Skeletal muscle cell (primary cell): ENCODE measurements around the gene SUSD1.

Source experiments
- DNase-seq: peaks from one replicate; pipeline ENCODE4 v3.0.0-alpha.2; 2010; ENCODE audit warnings: low read depth
- H3K4me3 ChIP-seq: 2 replicates; pipeline ENCODE4 v1.5.1; 2011; ENCODE audit warnings: low read depth, mild to moderate bottlenecking, control low read depth, low read length, moderate library complexity

SUSD1 gene

DNA sequence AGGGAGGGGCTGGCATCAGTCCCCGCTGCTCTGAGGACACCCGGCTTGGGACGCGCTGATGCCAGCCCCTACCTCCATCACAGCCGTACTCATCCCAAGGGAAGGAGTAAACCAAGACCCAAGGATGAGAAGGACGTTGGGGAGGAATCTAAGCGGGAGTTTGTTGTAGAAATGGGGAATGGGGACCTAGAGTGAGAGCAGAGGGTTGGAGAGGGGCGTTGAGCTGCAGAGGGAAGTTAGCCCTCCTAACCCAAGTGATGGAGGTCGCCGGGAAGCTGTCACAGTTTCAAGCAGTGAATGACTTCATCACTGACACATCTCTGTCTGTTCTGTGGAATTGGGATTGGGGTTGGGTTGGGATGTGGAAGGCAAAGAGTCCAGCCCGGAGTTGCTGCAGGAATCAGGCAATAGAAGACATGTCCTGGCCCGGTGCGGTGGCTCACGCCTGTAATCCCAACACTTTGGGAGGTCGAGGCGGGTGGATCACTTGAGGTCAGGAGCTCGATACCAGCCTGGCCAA is 759 bp upstream of the SUSD1 start:
- H3K4me3 ChIP-seq = peak overlapping the region; percentile 53

DNA sequence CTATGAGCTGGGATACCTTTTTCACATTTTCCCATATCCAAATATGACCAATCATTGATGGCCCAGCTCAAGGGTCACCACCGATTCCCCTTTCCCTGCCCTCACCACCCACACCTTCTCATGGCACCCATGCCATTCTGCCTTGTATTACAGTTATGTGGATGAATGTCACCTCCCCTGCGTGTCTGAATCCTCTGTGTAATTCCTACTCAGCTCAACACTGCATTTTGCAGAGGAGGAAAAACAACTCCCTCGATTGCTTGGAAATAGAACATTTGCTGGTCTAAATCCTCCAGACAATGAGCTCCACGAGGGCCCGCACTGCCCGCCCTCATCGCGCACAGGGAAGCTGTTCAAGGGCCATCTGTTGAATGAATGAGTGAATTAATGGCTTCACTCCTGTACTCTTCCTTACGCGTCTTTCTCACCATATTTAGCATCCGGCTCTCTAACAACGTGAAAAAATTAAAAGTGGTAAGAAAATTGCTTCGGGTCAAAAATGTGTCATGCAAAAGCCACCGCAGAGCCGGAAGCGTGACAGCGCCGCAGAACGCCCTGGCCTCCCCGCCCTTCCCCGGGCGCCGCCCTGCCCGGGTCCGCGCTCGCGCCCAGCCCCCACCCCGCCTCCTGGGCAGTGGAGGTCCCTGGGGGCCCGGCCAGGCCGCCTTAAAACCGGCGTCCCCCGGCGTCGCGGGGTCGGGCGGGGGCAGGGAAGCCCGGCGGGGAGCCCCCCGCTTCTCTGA is 704 bp downstream of the SUSD1 start:
- DNase-seq = no peak

More for the DNA sequence above, 759 bp upstream of the SUSD1 start:
- no peak for DNase-seq

DNA sequence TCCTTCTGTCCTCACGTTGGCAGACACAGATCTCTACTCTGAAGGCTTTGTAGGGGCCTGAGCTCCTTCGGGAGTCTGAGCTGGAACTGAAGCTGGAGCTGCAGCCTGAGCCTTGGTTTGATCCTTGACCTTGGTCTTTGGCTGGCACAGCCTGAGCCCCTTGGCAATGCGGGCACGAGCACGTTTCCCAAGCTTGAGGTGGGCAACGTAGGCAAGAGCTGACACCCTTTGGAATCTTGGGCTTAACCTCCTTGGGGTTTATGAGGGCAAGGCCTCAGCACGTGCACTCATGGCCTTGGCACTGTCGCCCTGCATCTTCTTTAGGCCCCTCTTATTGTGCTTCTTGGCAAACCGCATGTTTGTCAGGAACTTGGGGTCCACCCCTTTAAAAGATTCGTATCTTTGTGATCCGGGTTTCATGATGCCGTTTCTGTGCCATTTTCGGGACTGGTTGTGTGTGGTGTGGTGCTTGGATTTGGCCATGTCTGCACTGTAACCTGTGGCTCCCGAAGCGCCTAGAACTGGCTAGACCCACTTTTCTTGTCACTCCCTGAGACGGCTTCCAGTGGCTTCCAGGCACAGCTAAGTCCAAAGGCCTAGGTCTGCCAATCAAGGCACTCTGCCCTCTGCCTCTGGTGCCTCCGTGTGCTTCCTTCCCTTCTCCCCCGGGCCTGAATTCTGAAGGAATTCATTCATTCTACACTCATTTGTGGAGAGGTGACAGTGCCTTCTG is 1.4 kb downstream of the SUSD1 start:
- no peak overlapping the region for H3K4me3 ChIP-seq
- no peak for DNase-seq

More for the DNA sequence above, 704 bp downstream of the SUSD1 start:
- H3K4me3 ChIP-seq = peak overlapping the region; percentile 53

DNA sequence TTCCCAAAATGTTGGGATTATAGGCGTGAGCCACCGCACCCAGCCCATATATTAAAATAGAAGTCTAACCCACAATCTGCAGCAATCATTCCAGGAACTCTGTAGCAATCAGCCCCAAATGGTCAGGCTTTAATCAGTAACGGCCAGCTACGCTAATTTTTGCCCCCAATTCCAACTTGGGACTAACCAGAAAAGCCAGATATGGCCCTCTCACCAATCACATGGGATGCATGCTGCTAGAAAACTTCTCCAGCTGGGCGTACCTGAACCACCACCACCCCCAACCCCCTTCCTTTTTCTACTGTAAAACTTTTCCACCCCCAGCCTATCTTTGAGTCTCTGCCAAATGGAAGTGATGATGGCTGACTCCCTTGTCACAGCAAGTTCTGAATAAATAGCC is 4.1 kb downstream of the SUSD1 start:
- no peak for DNase-seq
- H3K4me3 ChIP-seq = no peak overlapping the region

DNA sequence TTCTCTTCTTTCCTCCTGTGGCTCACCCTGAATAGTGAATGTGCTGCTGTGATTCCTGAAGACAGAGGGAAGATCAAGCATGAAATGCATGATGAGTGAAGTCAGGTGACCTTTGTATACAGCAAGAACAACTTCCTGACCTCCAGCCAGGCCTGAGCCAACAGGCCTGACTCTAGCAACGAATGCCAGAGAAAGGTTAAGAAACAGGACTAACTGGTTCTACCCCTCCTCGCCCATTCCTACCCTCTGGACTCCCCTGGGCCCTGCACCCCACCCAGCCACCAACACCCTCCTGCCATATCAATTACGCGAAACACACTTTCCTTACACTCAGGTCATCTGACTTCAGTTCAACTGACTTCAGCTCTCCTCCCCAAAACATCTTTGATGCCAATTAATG is 4.9 kb downstream of the SUSD1 start:
- DNase-seq = no peak

DNA sequence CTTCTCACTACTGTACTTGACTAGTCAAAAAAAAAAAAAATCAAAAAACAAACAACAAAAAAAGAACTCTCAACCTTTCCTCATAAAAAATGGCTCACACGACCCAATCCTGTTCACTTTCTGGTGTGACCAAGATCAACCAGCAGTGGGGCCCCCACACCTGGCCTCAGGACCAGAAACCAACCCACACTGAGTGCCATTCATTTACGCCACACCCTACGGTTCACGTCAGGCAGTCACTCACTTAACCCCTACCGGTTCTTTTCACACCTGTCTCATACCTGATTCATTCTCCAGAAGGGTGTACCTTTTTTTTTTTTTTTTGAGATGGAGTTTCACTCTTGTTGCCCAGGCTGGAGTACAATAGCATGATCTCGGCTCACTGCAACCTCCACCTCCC is 5.7 kb downstream of the SUSD1 start:
- no peak for DNase-seq
- no peak overlapping the region for H3K4me3 ChIP-seq

More for the DNA sequence above, 4.9 kb downstream of the SUSD1 start:
- no peak overlapping the region for H3K4me3 ChIP-seq

DNA sequence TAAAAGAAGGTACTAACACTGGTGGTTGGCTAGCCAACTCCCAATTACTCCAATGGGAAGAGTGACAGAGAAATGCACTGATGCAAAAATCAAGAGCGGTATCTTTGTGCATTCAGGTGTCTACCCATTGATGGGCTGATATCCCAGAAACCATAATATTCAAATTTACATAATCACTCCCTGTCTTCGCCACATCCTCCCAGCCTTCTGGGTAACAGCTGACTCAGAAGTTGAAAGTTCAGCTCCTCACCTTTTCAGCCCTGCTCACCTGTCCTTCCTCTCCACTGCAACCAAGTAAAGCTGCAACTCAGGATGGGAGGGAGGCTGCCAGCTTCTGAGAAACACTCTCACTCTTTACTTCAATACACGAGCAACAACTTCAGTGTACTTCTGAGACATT is 6.9 kb downstream of the SUSD1 start:
- DNase-seq = no peak
- no peak overlapping the region for H3K4me3 ChIP-seq

DNA sequence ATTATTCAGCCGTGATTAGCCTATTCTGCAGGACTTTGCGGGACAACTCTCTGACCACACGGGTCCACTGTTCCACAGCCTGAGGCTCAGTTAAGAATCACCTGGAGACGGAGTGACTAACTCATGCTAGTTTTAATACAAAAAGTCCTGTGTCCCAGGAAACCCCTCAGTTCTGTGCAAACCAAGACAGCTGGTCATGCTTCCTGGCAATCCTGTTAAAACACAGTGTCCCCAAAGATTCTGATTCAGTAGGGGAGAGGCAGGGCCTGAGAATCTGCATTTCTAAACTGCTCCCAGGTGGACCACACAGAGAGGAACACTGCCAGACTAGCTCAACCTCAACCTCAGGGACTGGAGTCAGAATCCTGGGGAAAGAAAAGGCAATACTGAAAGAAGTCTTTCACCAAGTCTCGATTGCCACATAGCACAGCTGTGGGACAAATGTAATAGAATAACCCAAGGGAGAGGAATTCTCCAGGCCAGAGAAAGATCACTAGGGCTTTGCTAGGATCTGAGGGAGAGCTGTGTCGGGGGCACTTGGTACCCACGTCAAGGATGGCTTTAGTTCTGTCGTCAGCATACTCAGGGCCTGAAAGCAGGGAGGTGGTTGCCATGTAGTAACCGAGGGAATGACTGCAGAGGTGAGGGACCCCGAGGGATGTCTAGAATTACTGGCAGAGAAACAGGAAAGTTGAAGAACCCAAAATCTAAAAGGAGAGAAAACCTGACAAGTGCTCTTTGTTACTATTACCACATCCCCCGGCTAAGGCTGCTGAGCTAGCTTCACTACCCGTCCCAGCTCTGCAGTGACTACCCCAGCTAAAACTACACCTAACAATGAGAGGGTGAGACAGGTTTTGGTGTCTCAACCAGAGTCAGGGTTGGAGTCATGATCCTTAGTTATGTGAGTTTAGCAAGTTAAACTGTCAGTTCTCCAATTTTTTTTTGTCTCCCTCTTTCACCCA is 8.6 kb downstream of the SUSD1 start:
- peak; percentile 44 for DNase-seq
- no peak overlapping the region for H3K4me3 ChIP-seq

DNA sequence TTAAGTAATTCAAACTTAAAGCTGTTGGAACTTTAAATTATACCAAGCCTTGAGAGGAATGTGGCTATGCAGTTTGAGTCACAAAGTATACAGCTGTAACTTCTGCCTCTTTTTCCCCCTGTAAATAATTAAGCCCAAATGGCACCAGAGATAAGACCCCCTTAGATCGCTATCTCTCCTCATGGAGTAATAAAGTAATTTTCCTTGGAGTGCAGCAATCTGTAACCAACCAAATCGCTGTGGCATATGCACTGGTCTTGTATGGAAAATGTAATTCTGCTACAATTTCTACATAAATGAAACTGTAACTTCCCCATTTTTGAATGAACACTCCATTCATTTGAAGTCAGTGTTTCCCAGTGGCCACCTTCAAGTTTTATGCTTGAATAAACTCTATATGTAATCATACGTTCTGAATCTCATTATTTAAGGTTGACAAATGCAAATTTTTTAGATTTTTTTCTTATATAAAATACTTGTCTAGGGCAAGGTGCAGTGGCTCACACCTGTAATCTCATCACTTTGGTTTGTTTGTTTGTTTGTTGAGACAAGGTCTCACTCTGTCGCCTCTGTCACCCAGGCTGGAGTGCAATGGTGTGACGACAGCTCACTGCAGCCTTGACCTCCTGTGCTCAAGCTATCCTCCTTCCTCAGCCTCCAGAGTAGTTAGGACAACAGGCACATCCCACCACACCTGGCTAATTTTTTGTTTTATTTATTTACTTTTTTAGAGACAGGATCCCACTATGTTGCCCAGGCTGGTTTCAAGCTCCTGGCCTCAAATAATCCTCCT is 12.3 kb downstream of the SUSD1 start:
- no peak overlapping the region for H3K4me3 ChIP-seq
- no peak for DNase-seq

DNA sequence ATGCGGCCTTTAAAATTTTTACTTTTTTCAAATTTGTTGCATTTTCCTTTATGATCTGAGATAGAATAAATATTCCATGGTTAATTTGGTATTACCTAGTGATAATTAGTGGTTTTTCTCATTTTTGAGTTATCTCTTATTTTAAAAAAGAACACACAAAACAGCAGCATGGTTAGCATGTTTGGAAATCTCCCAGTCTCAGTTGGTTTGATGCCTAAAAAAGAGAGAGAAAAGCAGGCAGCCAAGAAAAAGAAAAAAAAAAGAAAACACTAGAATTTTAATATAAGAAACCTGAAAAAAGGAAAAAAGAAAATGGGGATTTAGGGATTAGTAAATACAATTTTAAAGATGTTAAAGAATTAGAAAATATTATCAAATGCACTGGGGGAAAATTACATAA is 15.3 kb downstream of the SUSD1 start:
- H3K4me3 ChIP-seq = no peak overlapping the region
- DNase-seq = no peak

DNA sequence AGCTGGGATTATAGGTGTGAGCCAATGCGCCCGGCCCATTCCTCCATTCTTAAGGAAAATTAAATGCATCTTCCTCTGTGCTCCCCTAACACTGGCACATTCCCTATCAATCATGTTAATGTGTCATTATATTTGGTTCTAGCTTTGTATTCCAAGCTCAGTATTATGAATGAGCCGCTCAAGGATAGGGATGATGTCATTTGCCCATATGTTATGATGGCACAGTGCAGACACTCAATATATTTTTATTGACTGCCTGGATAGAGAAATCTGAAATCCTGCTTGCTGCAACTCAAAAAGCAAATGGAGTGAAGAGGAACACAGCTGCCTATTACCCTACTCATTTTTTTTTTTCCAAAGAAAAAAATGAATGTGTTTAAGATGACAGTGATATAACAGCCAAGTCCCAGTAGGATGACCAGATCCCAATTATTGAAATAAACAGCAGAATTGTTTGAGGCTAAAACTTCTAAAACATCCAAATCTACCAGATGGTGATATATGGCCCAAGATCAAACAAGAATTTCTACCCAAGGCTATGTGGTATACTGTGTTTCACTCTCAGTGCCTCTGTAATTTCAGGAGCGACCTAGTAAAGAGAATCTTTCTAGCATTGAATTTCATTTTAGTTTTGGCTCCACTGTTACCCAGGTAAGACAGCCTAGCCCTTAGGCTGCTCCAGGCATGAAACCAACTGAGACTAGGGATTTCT is 16.3 kb downstream of the SUSD1 start:
- no peak overlapping the region for H3K4me3 ChIP-seq
- no peak for DNase-seq

DNA sequence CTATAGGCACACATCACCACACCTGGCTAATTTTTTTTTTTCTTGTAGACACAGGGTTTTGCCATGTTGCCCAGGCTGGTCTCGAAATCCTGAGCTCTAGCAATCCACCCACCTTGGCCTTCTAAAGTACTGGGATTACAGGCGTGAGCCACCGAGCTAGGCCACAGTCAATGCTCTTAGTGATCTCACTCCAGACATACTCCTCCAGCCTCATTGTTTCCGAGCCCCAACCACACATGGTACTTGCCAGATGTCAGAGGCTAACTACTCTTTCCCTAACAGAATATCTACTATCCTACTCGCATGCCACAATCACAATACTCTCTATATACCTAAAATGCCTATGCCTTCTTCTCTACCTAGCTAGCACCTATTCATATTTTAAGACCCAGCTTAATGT is 17.1 kb downstream of the SUSD1 start:
- no peak overlapping the region for H3K4me3 ChIP-seq
- no peak for DNase-seq

DNA sequence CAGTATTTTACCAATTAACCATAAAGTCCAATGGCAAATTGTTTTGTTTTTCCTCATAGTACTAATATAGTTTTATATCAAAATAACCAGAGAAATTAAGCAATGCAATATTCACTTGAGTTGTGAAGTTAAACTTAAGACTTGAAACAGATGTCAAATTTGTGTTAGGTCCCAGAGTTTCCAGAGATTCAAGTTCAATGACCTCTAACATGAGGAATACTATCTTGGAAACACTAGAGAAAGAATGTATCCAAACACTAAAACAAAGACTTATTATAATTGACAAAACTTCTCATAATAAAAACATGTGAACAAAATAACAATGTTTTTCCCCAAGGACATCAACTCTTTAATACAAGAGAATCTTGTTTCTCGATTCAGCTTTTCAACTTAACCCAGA is 18.0 kb downstream of the SUSD1 start:
- H3K4me3 ChIP-seq = no peak overlapping the region
- no peak for DNase-seq

DNA sequence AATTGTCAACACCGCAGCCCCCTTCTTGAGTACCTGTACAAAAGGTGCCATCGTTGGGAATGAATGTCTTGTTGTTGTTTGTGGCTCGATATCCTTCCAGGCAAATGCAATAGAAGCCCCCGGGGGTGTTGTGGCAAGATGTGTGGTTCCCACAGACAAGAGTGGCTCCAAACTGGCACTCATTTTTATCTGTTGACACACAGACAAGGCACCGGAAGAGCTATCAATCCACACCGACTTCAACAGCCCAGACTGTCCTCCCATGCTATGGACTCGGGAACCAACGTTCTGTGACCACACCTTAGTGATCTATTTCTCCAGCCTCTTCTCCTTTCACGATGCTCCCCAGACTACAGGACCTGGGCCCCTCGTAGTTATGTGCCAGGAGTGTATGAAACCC is 25.9 kb downstream of the SUSD1 start:
- DNase-seq = no peak
- no peak overlapping the region for H3K4me3 ChIP-seq

DNA sequence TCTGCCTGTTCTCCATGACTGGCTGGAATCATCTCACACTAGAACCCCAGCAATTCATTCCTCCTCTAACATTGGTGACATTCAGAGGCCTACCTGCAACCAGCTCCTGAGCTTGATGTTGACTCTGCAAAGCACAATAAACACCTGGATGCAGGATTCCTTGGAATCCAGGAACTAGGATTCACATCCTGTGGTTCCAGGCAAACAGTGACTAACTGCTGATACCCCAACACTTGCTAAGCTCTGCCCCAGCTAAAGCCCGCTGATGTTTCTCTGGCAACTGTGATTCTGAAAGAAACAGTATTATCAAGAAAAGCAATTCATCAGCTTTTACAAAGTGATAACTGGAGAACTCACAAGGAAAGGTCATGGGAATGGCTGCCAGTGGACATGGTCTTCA is 29.2 kb downstream of the SUSD1 start:
- no peak overlapping the region for H3K4me3 ChIP-seq
- no peak for DNase-seq

DNA sequence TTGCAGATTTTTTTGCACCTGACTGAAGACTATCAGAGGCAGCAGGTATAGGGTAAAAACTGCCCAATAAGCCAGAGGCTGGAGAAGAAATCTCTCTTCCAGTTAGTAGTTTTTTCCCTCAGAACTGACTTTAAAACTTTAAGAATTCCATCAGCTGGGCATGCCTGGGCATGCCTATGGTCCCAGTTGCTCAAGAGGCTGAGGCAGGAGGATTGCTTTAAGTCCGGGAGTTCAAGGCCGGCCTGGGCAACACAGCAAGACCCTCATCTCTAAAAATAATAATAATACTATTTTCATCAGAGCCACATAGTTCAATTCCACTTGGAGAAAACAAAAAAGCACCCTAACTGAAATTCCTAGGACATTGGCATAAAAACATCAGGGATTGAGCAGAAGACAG is 30.3 kb downstream of the SUSD1 start:
- DNase-seq = no peak
- no peak overlapping the region for H3K4me3 ChIP-seq

DNA sequence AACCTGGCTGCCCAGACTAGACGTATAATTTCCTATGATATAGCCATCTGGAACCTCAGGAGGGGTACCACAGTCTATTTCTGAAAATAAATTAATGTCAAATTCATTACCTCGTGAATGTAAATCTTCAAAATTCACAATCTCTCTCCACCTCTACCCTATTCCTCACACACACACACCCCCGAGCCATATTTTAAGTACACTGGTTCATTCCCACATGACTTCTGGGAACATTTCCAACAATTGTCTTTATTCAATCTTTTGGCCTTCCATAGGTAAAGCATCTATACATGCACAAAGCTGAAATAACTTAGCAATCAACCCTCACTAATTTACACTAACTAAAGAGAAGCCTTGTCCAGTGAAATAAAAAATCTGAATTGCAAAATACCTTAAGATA is 32.7 kb downstream of the SUSD1 start:
- DNase-seq = no peak
- H3K4me3 ChIP-seq = no peak overlapping the region

DNA sequence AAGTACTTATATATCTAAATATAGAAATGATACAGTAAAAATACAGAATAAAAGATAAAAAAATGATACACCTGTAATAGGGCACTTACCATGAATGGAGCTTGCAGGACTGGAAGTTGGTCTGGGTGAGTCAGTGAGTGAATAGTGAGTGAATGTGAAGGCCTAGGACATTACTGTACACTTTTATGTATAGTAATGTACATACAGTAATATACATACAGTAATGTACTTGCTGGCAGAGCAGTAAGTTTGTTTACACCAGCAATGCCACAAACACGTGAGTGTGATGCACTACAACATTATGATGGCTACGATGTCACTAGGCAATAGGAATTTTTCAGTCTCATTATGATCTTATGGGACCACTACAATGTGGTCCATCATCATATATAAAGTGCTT is 34.2 kb downstream of the SUSD1 start:
- H3K4me3 ChIP-seq = no peak overlapping the region
- DNase-seq = no peak
